H1 (cell line): ENCODE measurements around the gene EIF4E1B.

Experiments
- BRCA1 ChIP-seq: IDR thresholded peaks from 2 replicates; pipeline ENCODE4 v1.6.1; 2012; ENCODE audit warnings: low read depth, low read length, improper control_type of control experiment
- CEBPB ChIP-seq: IDR thresholded peaks from 2 replicates; pipeline ENCODE4 v1.6.1; 2012; ENCODE audit warnings: low read depth, low read length
- CTCF ChIP-seq, 3 experiments: IDR thresholded peaks; 1 replicate in 2 of 3; 2 replicates in 1 of 3; pipeline versions ENCODE4 v1.5.1 to v1.6.1; 2011; ENCODE audit warnings: low read length in 3 of 3, mild to moderate bottlenecking in 3 of 3, inconsistent platforms in 2 of 3, low read depth in 1 of 3, moderate library complexity in 1 of 3; ENCODE audit not compliant: insufficient read depth in 1 of 3; ENCODE audit errors: control extremely low read depth in 1 of 3
- EGR1 ChIP-seq: IDR thresholded peaks from 2 replicates; pipeline ENCODE4 v1.6.1; 2011; ENCODE audit warnings: low read depth, low read length, borderline replicate concordance
- EP300 ChIP-seq, 2 experiments: IDR thresholded peaks; 1 replicate in 1 of 2; 2 replicates in 1 of 2; pipeline ENCODE4 v1.6.1; 2011 to 2012; ENCODE audit warnings: low read depth in 2 of 2, low read length in 2 of 2, mild to moderate bottlenecking in 2 of 2, borderline replicate concordance in 1 of 2, inconsistent platforms in 1 of 2, moderate library complexity in 1 of 2
- EZH2 ChIP-seq: fragments of 200-600 bp; sonication (generic); IDR thresholded peaks from 2 replicates; pipeline ENCODE4 v1.7.1; 2012; ENCODE audit warnings: low read depth, mild to moderate bottlenecking, moderate library complexity, low read length, inconsistent platforms; ENCODE audit not compliant: severe bottlenecking
- FOSL1 ChIP-seq: IDR thresholded peaks from 2 replicates; pipeline ENCODE4 v1.6.1; 2011; ENCODE audit warnings: mild to moderate bottlenecking, low read depth, low read length, moderate library complexity; ENCODE audit not compliant: insufficient read depth
- JUN ChIP-seq: IDR thresholded peaks from 2 replicates; pipeline ENCODE4 v1.6.1; 2011; ENCODE audit warnings: low read depth, mild to moderate bottlenecking, improper control_type of control experiment, low read length
- MAX ChIP-seq: IDR thresholded peaks from 2 replicates; pipeline ENCODE4 v1.6.1; 2012; ENCODE audit warnings: inconsistent platforms
- POLR2A ChIP-seq, 2 experiments: IDR thresholded peaks; 1 replicate in 1 of 2; 2 replicates in 1 of 2; pipeline ENCODE4 v1.6.1; 2011; ENCODE audit warnings: low read depth in 2 of 2, low read length in 2 of 2, mild to moderate bottlenecking in 2 of 2; ENCODE audit errors: control extremely low read depth in 1 of 2
- RFX5 ChIP-seq: IDR thresholded peaks from 2 replicates; pipeline ENCODE4 v1.6.1; 2011; ENCODE audit warnings: low read depth, low read length, improper control_type of control experiment, borderline replicate concordance
- SRF ChIP-seq: IDR thresholded peaks from 2 replicates; pipeline ENCODE4 v1.6.1; 2011; ENCODE audit warnings: mild to moderate bottlenecking, low read depth, low read length, moderate library complexity
- SUZ12 ChIP-seq: fragments of 200-600 bp; sonication (generic); IDR thresholded peaks from 2 replicates; pipeline ENCODE4 v1.6.1; 2012; ENCODE audit warnings: mild to moderate bottlenecking, inconsistent platforms, low read length, moderate library complexity, mixed read lengths
- ZNF274 ChIP-seq: IDR thresholded peaks from 2 replicates; pipeline ENCODE4 v1.7.0; 2012; ENCODE audit warnings: low read length, borderline replicate concordance; ENCODE audit errors: extremely low read depth

- TF ChIP-seq RFX5 (no peak), FOSL1 (no peak), BRCA1 (no peak), EP300 (IDR thresholded peaks at IDR 0.05; ENCODE audit: borderline replicate concordance in 1 of 2, low read depth in 2 of 2, low read length in 2 of 2) (no peak), MAX (no peak), CTCF (IDR thresholded peaks at IDR 0.05; ENCODE audit: control extremely low read depth in 1 of 3, insufficient read depth in 1 of 3, low read depth in 1 of 3, low read length in 3 of 3) (no peak), SUZ12 (no peak), EZH2 (no peak), CEBPB (no peak), ZNF274 (no peak), EGR1 (no peak), JUN (no peak), POLR2A (IDR thresholded peaks at IDR 0.05; ENCODE audit: control extremely low read depth in 1 of 2, low read depth in 2 of 2, low read length in 2 of 2) (no peak), SRF (no peak)
These were observed 61.0 kb downstream of the EIF4E1B start for GRCh38 chr5:176691524-176691923.
